NCI-H2196 (cell line): Measurements from ENCODE around the gene ZNF420.
"Not testable (repeated sequence)": the region's sequence is repeated elsewhere in the genome, so short reads cannot be mapped to it uniquely, and the experiment has no call there.

Source experiments
- DNase-seq: peaks from one replicate; lab custom pipeline; 2025; ENCODE audit not compliant: unreplicated experiment; lab: John Stamatoyannopoulos, UW

ZNF420 gene

DNA sequence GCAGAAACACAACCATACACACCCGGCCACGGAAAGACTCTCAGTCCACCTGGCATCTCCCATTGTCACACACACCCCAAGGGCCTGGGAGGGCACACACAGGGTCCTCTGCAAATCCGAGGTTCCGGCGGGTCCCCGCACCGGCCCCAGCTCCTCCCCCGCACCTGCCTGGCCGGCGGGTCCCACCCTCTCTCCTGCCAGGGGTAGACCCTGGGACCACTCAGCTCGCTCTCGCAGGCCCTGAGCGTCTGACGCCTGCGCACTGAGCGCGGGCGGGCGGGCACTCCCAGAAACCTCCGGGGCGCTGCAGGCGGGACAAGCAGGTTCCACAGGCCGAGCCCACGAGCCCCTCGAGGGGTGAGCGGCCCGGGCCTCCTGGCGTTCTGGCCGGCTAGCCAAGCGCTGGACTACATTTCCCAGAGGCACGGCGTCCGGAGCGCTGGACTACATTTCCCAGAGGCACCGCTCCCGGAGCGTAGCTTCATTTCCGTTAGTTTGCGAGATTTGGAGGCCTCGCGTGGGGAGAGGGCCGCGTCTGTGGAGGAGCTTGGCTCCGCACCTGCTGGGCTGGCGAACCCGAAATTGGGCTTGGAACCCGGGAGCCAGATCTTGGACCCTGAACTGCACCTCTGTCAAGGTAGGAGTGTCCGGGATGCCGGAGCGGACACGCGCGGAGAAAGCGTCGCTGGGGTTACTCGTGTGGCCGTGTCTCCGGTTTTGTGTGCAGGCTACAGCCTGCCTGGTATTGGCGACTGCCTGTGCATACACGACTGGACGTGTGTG is at the start of gene ZNF420:
TSS of gene ZNF420 (plus strand) at position 500 of the 783 bp plus-strand sequence. CDS start 10,686 bp downstream, outside the sequence.
- peak; percentile 94 for DNase-seq

DNA sequence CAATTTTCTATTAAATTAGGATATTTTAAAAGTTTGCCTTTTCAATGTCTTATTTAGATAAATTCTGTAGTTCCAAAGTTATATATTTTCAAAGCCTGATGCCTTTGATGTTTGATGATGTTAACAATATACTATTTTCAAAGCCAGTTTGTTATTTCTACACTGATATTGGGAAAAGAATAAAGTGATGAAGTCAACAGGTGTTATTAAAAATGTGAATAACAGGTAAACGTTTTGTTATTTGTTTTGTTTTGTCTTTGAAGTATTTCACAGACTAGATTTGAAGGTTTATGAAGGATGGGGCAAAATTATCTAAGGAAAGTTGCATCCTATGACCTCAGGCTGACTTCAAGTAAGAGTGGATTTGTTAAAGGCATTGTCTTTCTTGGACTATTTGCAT is 33.1 kb upstream of the ZNF420 start:
- no peak for DNase-seq

DNA sequence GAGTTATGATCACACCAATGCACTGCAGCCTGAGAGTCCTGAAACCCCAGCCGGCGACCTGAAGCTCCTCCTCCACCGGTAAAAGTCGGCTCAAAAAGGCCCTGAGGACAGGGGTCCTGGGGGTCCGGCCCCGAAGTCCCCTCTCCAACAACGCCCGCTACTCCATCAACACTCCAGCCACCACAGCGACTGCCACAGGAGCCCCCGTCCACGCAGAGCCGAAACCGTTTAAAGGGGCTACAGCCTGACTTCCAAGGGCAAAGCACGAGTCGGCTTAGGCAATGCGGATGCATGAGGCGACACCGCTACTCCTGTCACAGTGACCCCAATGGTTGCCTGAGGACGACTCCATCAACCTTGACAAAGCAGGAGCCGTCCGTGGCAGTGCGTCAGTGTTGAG is 22.9 kb upstream of the ZNF420 start:
- DNase-seq, result no peak

DNA sequence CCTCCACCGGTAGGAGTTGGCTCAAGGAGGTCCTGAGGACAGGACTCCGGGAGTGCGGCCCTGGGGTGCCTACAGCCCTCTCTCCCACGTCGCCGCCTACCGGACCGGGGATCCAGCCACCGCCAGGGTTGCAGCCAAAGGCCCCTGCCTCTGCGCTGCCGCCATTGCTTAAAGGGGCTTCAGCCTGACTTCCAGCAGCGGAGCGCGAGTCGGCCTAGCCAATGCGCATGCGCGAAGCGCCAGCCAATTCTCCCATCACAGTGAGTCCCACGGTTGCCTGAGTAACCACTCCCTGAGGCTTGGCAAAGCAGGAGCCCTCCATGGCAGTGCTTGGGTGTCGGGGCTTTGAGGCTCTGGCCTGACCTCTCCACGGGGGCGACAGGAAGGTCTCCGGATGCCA is 21.5 kb upstream of the ZNF420 start:
- DNase-seq, result no peak

DNA sequence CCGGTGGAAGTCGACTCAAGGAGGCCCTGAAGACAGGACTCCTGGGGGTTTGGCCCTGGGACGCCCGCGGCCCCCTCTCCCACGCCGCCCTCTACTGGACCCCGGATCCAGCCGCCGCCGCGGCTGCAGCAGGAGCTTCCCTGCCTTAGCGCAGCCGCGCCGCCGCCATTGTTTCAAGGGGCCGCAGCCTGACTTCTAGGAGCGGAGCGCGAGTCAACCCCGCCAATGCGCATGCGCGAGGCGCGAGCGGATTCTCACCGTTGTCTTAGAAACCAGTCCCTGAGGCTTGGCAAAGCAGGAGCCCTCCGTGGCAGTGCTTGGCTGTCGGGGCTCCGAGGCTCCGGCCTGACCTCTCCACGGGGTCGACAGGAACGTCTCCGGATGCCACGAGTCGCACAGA is 19.1 kb upstream of the ZNF420 start:
- no peak for DNase-seq

DNA sequence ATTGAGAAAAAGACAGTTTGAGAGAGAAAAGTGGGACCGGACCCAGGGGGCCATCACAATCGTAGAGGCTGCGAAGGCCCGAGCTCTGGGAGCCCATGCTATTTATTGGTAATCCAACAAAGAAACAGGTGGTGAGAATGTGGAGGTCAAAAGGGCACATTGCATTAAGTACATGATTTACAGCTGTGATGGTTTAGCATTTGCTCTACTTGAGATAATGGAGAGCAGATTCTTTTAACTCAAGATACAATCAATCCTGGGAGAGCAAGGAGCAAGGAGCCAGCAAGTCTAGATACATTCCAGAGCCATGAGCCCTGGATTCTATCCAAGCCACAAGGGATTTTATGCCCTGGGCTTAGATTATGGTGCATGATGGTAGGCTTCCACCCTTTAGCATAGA is 13.3 kb upstream of the ZNF420 start:
- DNase-seq, result not testable (repeated sequence)

DNA sequence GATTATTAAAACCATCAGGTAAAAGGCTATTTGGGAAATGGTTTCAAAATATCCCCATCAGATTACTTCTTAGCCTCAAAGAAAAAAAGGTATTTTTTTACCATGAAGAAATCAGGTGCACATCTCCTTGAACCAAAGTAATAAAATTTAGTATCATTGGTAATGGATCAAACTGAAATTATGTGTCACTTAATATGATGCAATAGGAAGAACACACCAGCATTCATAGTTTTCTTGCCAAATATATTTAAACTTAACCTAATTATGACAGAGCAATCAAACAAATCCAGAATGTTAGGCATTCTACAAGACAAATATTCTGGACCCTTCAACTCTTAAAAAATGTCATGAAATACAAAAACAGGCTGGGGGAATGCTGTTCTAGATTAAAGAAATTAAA is 4.1 kb upstream of the ZNF420 start:
- DNase-seq, result no peak

DNA sequence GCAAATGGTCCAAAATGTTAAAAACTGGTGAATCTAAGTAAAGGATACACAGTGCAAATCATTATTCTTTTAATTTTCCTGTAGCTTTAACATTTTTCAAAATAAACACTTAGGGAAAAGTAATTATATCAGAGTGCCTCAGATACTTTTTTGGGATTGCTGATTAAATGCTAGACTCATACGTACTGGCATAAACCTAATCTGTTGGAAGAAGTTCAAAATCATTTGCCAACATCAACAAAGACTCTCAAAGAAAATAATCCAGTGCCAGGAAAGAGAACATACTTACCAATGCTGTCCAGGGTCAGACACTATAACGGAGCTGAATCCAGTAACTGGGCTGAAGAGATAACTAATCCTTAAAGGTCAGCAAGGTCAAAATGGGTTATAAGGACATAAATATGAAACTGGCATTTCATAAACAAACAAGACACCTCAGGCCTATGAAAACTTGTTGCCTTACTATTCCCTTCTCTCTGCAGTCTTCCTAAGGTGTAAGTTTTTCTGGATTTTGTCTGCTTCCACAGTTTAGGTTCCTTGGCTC is 3.3 kb upstream of the ZNF420 start:
- no peak for DNase-seq

DNA sequence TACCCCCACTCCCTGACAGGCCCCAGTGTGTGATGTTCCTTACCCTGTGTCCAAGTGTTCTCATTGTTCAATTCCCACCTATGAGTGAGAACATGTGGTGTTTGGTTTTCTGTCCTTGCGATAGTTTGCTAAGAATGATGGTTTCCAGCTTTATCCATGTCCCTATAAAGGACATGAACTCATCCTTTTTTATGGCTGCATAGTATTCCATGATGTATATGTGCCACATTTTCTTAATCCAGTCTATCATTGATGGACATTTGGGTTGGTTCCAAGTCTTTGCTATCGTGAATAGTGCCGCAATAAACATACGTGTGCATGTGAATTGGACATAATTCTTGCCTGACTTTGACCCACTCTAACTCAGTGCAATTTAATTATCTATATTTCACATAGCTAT is 1.7 kb upstream of the ZNF420 start:
- not testable (repeated sequence) for DNase-seq

DNA sequence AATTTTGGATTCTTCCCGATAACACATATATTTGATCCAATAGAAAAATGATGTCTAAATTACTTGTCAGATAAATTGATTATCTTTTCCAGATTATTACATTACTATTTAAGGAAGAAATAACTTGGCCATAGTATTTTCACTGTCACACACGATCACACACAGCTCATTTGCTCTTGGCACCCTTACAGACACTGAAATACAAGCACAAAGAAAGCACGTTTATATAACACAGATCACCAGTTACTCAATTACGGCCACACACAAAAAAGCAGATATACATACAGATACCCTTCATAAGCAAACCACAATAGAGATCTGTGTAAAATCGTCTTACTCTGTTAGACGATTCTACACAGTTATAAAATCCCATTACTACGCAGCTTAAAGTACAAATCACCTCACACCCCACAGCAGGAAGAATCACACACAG is 716 bp upstream of the ZNF420 start:
- no peak for DNase-seq

DNA sequence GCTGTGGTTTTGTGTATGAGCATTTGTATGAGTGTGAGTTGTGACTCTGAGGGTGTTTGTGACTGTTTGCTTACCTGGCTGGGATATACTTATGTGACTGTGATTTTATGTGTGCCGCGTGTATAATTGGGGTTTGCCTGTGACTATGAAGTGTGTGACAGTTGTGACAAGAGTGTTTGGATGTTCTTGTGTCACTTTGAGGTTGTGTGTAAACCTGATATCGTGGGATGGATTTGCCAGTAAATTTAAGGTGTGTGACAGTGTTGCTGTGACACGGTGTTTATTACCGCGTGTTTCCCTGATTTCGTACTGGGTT is 442 bp downstream of the ZNF420 start:
- DNase-seq, result no peak

DNA sequence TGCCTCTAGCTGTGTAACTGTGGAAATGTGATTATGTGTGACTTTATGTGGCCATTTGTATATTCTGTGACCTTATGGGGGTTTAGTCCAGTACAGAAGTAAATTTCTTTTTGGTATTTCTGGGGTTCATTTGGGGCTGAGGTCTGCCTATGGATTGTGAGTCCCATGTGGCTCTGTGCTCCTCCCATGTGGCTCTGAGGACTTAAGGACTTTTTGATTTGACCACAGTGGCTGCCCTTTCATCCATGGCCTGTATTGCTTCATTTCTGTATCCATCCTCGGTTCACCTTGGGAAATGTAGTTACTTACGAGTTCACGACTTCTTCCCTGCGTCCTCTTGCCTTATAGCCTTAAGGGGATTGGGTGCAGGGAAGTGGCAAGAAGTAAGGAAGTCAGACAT is 1.0 kb downstream of the ZNF420 start:
- DNase-seq, result no peak

DNA sequence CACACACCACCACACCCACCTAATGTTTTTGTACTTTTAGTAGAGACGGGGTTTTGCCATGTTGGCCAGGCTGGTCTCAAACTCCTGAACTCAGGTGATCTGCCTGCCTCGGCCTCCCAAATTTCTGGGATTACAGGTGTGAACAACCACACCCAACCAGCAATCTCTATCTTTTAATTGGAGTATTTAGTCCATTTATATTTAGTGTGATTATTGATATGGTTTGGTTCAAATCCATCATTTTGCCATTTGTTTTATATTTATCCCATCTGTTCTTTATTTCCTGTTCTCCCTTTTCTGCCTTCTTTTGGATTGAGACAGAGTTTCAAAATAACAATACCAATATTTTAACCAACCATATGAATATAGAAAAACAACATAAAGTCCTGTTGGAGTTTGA is 4.1 kb downstream of the ZNF420 start:
- DNase-seq, result no peak

DNA sequence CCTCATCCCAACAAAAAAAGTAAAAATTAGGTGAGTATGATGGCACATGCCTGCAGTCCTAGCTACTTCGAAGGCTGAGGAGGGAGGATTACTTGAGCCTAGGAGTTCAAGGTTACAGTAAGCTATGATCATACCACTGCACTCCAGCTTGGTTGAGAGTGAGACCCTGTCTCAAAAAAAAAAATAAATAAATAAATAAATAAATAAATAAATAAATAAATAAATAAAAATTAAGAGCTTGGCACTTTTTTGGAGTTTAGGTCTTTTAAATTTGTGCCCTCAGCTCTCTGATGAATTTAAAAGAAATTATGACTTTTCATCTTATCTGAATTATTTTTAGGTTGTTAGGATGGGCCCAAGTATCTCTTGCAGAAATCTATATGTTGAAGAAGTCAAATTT is 8.9 kb downstream of the ZNF420 start:
- DNase-seq, result no peak

DNA sequence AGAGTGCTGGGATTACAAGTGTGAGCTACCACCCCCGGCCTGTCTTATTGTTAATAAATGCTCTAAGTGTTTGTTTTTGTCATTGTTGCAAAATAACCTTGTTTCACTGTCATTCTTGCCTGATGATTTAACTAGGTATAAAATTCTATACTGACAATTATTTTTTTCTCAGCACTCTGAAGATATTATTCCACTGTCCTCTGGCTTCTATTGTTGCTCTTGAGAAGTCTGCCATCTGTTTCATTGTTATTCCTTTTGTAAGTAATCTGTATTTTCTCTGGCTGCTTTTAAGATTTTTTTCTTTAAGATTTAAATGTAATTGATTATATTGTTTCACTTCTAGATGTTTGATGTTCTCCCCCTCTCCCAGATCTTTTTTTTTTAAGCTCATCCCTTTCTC is 17.6 kb downstream of the ZNF420 start:
- DNase-seq, result no peak

DNA sequence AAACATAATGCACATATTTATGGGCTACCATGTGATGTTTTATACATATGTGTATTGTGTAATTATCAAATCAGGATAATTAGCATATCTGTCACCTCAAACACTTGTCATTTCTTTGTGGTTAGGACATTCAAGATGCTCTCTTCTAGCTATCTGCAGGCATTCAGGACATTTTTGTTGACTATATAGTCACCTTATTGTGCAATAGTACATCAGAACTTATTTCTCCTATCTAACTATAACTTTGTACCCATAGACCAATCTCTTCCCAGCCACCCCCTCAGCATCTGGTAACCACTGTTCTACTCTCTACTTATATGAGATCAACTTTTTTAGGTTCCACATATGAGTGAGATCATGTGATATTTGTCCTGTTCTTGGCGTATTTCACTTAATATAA is 20.3 kb downstream of the ZNF420 start:
- DNase-seq, result no peak

DNA sequence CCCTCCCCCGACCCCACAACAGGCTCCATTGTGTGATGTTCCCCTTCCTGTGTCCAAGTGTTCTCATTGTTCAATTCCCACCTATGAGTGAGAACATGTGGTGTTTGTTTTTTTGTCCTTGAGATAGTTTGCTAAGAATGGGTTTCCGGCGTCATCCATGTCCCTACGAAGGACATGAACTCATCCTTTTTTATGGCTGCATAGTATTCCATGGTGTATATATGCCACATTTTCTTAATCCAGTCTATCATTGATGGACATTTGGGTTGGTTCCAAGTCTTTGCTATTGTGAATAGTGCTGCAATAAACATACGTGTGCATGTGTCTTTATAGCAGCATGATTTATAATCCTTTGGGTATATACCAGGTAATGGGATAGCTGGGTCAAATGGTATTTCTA is 25.9 kb downstream of the ZNF420 start:
- DNase-seq, result not testable (repeated sequence)

DNA sequence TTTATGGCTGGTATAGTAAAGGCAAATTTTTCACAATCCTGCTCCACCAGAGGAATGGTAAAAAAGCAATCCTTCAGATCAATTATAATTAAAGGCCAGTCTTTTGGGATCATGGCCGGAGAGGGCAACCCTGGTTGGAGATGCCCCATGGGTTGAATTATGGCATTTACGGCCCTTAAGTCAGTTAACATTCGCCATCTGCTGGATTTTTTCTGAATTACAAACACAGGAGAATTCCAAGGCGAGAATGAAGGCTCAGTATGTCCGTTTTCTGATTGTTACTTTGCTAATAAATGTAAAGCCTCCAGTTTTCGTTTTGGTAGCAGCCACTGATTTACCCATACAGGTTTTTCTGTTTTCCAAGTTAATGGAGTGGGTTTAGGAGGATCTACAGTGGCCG is 33.5 kb downstream of the ZNF420 start:
- not testable (repeated sequence) for DNase-seq

DNA sequence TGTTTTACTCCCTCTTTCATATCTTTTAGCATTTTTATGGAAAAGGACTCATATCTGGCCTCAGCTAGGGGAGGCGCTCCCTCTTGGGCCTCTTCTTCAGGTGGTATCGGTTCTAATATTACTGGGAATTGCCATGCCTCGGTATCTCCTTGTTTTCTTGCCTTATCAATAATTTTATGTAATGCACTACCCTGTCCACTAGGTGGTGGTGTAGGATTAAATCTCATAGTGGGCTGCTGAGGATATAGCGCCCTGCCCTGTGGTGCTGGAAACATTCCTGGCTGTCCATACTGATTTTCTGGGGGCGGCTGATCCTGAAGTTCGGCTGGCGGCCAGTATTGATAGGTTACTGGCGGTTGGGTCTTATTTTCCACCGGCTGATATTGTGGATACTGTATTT is 35.8 kb downstream of the ZNF420 start:
- no peak for DNase-seq

DNA sequence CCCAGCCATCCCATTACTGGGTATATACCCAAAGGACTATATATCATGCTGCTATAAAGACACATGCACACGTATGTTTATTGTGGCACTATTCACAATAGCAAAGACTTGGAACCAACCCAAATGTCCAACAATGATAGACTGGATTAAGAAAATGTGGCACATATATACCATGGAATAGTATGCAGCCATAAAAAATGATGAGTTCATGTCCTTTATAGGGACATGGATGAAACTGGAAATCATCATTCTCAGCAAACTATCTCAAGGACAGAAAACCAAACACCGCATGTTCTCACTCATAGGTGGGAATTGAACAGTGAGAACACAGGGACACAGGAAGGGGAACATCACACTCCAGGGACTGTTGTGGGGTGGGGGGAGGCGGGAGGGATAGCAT is 43.9 kb downstream of the ZNF420 start:
- not testable (repeated sequence) for DNase-seq

DNA sequence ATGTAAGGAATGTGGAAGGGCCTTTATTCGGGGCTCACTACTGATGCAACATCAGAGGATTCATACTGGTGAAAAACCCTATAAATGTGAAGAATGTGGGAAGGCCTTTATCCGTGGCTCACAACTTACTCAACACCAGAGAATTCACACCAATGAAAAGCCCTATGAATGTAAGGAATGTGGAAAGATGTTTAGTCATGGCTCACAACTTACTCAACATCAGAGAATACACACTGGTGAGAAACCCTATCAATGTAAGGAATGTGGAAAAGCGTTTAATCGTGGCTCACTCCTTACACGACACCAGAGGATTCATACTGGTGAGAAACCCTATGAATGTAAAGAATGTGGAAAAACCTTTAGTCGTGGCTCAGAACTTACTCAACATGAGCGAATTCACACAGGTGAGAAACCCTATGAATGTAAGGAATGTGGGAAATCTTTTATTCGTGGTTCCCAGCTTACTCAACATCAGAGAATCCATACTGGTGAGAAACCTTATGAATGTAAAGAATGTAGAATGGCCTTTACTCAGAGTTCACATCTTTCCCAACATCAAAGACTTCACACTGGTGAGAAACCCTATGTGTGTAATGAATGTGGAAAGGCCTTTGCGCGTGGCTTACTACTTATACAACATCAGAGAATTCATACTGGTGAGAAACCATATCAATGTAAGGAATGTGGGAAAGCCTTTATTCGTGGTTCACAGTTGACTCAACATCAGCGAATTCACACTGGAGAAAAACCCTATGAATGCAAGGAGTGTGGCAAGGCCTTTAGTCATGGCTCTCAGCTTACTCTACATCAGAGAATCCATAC is 50.0 kb downstream of the ZNF420 start:
- DNase-seq, result no peak

DNA sequence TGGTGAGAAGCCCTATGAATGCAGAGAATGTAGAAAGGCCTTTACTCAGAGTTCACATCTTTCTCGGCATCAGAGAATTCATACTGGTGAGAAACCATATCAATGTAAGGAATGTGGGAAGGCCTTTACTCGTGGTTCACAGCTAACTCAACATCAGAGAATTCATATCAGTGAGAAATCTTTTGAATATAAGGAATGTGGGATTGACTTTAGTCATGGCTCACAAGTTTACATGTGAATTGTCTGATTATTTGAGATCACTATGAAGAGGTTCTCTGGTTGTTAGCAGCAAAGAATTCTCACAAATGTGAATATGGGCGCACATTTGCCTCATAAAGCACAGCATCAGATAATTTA is 50.6 kb downstream of the ZNF420 start:
- no peak for DNase-seq
